ENCODE measurements around the gene TLCD5.
A peak's percentile ranks its signal among the peaks of the same experiment; 100 is the strongest.

Gene TLCD5

GRCh38 chr11:120302001-120302805 is 22.9 kb upstream of the TLCD5 start:
- TF ChIP-seq, protein P1, sequence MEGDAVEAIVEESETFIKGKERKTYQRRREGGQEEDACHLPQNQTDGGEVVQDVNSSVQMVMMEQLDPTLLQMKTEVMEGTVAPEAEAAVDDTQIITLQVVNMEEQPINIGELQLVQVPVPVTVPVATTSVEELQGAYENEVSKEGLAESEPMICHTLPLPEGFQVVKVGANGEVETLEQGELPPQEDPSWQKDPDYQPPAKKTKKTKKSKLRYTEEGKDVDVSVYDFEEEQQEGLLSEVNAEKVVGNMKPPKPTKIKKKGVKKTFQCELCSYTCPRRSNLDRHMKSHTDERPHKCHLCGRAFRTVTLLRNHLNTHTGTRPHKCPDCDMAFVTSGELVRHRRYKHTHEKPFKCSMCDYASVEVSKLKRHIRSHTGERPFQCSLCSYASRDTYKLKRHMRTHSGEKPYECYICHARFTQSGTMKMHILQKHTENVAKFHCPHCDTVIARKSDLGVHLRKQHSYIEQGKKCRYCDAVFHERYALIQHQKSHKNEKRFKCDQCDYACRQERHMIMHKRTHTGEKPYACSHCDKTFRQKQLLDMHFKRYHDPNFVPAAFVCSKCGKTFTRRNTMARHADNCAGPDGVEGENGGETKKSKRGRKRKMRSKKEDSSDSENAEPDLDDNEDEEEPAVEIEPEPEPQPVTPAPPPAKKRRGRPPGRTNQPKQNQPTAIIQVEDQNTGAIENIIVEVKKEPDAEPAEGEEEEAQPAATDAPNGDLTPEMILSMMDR (IDR thresholded peaks at IDR 0.05) = no peak
- H3K9me3 ChIP-seq = no peaks in the 10 kb centered on the region

GRCh38 chr11:120303004-120303637 is 22.0 kb upstream of the TLCD5 start:
- Histone ChIP-seq H3K4me3 (ENCODE audit: low read depth in 1 of 2, low read length in 1 of 2) (no peak overlapping the region), H3K4me1 (ENCODE audit: control insufficient read depth in 1 of 2, insufficient read depth in 1 of 2, low read depth in 1 of 2, low read length in 1 of 2) (no peaks in the 10 kb centered on the region), H3K27ac (no peak overlapping the region), H3K27me3 (peaks cover 64% of the 10 kb centered on the region), H3K9me3 (no peaks in the 10 kb centered on the region), H3K36me3 (no peaks in the 10 kb centered on the region)
- TF ChIP-seq, protein P1 (IDR thresholded peaks at IDR 0.05) = peak; percentile 52

More at GRCh38 chr11:120302001-120302805, 22.9 kb upstream of the TLCD5 start:
- Histone ChIP-seq H3K27me3 (peaks cover 72% of the 10 kb centered on the region), H3K27ac (no peak overlapping the region), H3K4me3 (ENCODE audit: low read depth in 1 of 2, low read length in 1 of 2) (no peak overlapping the region), H3K36me3 (no peaks in the 10 kb centered on the region), H3K4me1 (ENCODE audit: control insufficient read depth in 1 of 2, insufficient read depth in 1 of 2, low read depth in 1 of 2, low read length in 1 of 2) (no peaks in the 10 kb centered on the region)

DNA sequence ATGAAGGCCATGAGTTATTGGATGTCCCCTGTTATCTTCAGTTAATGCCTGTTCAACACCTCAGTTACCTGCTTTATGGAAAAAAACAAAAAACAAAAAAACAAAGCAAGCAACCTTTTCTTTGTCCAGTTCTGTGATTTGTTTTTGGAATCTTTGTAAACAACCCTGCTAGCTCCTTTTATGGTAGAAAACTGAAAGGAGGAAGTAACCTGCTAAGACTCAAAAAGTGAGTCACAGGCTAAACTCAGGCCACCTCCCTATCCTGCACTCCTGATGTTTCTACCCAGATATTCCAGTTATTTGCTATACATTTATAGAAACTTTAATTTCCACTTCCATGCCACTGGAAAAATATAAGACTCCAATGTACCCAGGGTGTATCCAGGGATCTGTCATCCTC is 20.6 kb upstream of the TLCD5 start:
- Histone ChIP-seq H3K27ac (no peak overlapping the region), H3K36me3 (no peaks in the 10 kb centered on the region), H3K9me3 (no peaks in the 10 kb centered on the region), H3K27me3 (peaks cover 56% of the 10 kb centered on the region), H3K4me3 (ENCODE audit: low read depth in 1 of 2, low read length in 1 of 2) (no peak overlapping the region), H3K4me1 (ENCODE audit: control insufficient read depth in 1 of 2, insufficient read depth in 1 of 2, low read depth in 1 of 2, low read length in 1 of 2) (no peaks in the 10 kb centered on the region)
- TF ChIP-seq, protein P1 (IDR thresholded peaks at IDR 0.05) = no peak

- Histone ChIP-seq H3K4me1 (ENCODE audit: control insufficient read depth in 1 of 2, insufficient read depth in 1 of 2, low read depth in 1 of 2, low read length in 1 of 2) (no peaks in the 10 kb centered on the region), H3K4me3 (ENCODE audit: low read depth in 1 of 2, low read length in 1 of 2) (no peak overlapping the region), H3K27ac (no peak overlapping the region), H3K27me3 (peaks cover 57% of the 10 kb centered on the region), H3K9me3 (no peaks in the 10 kb centered on the region), H3K36me3 (no peaks in the 10 kb centered on the region)
- TF ChIP-seq, protein P1 (IDR thresholded peaks at IDR 0.05) = no peak
Measured at GRCh38 chr11:120305286-120305685, 19.8 kb upstream of the TLCD5 start.

DNA sequence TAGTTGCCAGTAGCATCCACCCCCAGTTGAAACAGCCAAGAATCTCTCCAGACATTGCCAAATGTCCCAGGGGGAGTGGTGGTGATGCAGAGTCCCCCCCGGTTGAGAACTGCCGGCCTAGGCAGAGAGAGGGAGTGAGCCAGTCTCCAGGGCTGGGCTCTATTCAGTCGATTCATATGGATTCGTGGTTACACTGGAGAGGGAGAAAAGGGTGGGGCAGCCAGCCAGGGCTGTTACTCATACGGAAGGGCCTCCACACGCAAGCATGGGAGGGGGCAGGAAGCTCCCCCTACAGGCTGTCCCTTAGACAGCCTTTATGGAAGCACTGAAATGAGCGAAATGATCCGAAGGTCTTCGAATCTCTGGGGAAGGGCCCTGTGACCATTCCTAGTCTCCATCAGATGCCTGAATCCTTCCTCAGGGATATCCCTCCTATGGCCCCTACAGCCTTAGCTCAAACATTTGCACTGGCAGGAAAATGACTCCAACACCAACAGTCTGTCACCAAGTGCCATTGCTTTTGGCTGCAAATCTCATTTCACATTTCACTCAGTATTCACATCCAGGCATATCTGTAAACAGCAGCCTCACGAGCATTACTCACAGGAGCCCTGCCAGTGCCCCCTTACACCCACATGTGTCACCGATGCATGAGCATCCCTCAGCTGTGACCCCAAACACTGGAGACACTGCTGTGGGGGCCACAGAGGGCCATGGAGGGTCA is 18.4 kb upstream of the TLCD5 start:
- Histone ChIP-seq H3K4me1 (ENCODE audit: control insufficient read depth in 1 of 2, insufficient read depth in 1 of 2, low read depth in 1 of 2, low read length in 1 of 2) (no peaks in the 10 kb centered on the region), H3K36me3 (no peaks in the 10 kb centered on the region), H3K27ac (no peak overlapping the region), H3K27me3 (peaks cover 56% of the 10 kb centered on the region), H3K9me3 (no peaks in the 10 kb centered on the region), H3K4me3 (ENCODE audit: low read depth in 1 of 2, low read length in 1 of 2) (no peak overlapping the region)
- TF ChIP-seq, protein P1 (IDR thresholded peaks at IDR 0.05) = no peak

Measured in neutrophil (primary cell).